SK-N-SH treated with all-trans-retinoic acid at 6 μM for 48 hours (cell line): Measurements from ENCODE around the gene SVOP.

Experiments
- ATAC-seq: fragments of 200-7000 bp; cut with Tn5 transposase; 3 replicates; pipeline ENCODE4 v1.9.1; 2020; ENCODE audit warnings: mild to moderate bottlenecking, moderate library complexity
- ARNTL ChIP-seq: fragments of 450-650 bp; formaldehyde crosslinking; IDR thresholded peaks from 2 replicates; pipeline ENCODE4 v1.5.0; 2020; ENCODE audit warnings: low read depth, mild to moderate bottlenecking, moderate library complexity, borderline replicate concordance
- CREB5 ChIP-seq: fragments of 250-450 bp; sonication (Bioruptor Pico); IDR thresholded peaks from 2 replicates; pipeline ENCODE4 v1.5.1; 2020; ENCODE audit warnings: low read depth, mild to moderate bottlenecking, moderate library complexity
- CSDC2 ChIP-seq: fragments of 250-450 bp; sonication (Bioruptor Pico); IDR thresholded peaks from 2 replicates; pipeline ENCODE4 v1.5.0; 2020; ENCODE audit warnings: mild to moderate bottlenecking, moderate library complexity
- ESRRG ChIP-seq: fragments of 250-450 bp; sonication (Bioruptor Pico); IDR thresholded peaks from 2 replicates; pipeline ENCODE4 v1.6.1; 2021; ENCODE audit warnings: mild to moderate bottlenecking
- OSR1 ChIP-seq: fragments of 250-450 bp; sonication (Bioruptor Pico); IDR thresholded peaks from 2 replicates; pipeline ENCODE4 v1.8.0; 2022; ENCODE audit warnings: moderate library complexity, mild to moderate bottlenecking, inconsistent platforms
- PATZ1 ChIP-seq: fragments of 250-450 bp; sonication (Bioruptor Pico); IDR thresholded peaks from 2 replicates; pipeline ENCODE4 v1.8.0; 2020; ENCODE audit warnings: mild to moderate bottlenecking, moderate library complexity, borderline replicate concordance
- POU6F1 ChIP-seq: fragments of 250-450 bp; sonication (Bioruptor Pico); IDR thresholded peaks from 2 replicates; pipeline ENCODE4 v1.8.0; 2021; ENCODE audit warnings: low read depth, mild to moderate bottlenecking, moderate library complexity, borderline replicate concordance
- PPARA ChIP-seq: fragments of 250-450 bp; sonication (Bioruptor Pico); IDR thresholded peaks from 2 replicates; pipeline ENCODE4 v1.5.0; 2020; ENCODE audit warnings: mild to moderate bottlenecking, borderline replicate concordance
- RARB ChIP-seq: fragments of 250-450 bp; sonication (Bioruptor Pico); IDR thresholded peaks from 2 replicates; pipeline ENCODE4 v1.8.0; 2021; ENCODE audit warnings: mild to moderate bottlenecking, moderate library complexity
- SNAI2 ChIP-seq: fragments of 250-450 bp; sonication (Bioruptor Pico); IDR thresholded peaks from 2 replicates; pipeline ENCODE4 v1.5.0; 2020; ENCODE audit warnings: mild to moderate bottlenecking, moderate library complexity
- TCF4 ChIP-seq: fragments of 250-450 bp; sonication (Bioruptor Pico); IDR thresholded peaks from 2 replicates; pipeline ENCODE4 v1.8.0; 2021; ENCODE audit warnings: mild to moderate bottlenecking, moderate library complexity, borderline replicate concordance
- TOX ChIP-seq: fragments of 250-450 bp; sonication (Bioruptor Pico); IDR thresholded peaks from 2 replicates; pipeline ENCODE4 v1.8.0; 2021; ENCODE audit warnings: mild to moderate bottlenecking, moderate library complexity, borderline replicate concordance
- TSHZ2 ChIP-seq: fragments of 250-450 bp; sonication (Bioruptor Pico); IDR thresholded peaks from 2 replicates; pipeline ENCODE4 v1.5.0; 2020; ENCODE audit warnings: mild to moderate bottlenecking, moderate library complexity
- ZC3H10 ChIP-seq: fragments of 250-450 bp; sonication (Bioruptor Pico); IDR thresholded peaks from 2 replicates; pipeline ENCODE4 v1.5.1; 2021; ENCODE audit warnings: mild to moderate bottlenecking, moderate library complexity
- ZFP3 ChIP-seq: fragments of 250-450 bp; sonication (Bioruptor Pico); IDR thresholded peaks from 2 replicates; pipeline ENCODE4 v1.5.0; 2020; ENCODE audit warnings: mild to moderate bottlenecking, moderate library complexity
- ZFP30 ChIP-seq: fragments of 450-650 bp; formaldehyde crosslinking; IDR thresholded peaks from 2 replicates; pipeline ENCODE4 v1.5.0; 2022; ENCODE audit warnings: mild to moderate bottlenecking, moderate library complexity
- ZNF565 ChIP-seq: fragments of 450-650 bp; formaldehyde crosslinking; conservative IDR thresholded peaks from 2 replicates; pipeline ENCODE4 v1.5.0; 2020; ENCODE audit warnings: low read depth, mild to moderate bottlenecking, moderate library complexity
- ZNF70 ChIP-seq: fragments of 450-650 bp; formaldehyde crosslinking; IDR thresholded peaks from 2 replicates; pipeline ENCODE4 v1.5.0; 2020; ENCODE audit warnings: mild to moderate bottlenecking, moderate library complexity

Gene SVOP

GRCh38 chr12:108967869-108968540, 52.9 kb downstream of the SVOP start (continued):
- TF ChIP-seq TSHZ2 (CRISPR knock-in tag) (no peak), OSR1 (CRISPR knock-in tag) (no peak), CSDC2 (CRISPR knock-in tag) (no peak), ZNF565 (CRISPR knock-in tag) (no peak), TCF4 (no peak), ZFP30 (CRISPR knock-in tag) (no peak), SNAI2 (CRISPR knock-in tag) (no peak), CREB5 (no peak), ARNTL (no peak), ZNF70 (CRISPR knock-in tag) (no peak)

GRCh38 chr12:108966378-108967151, 54.3 kb downstream of the SVOP start:
- no peak for TF ChIP-seq ZNF565 (CRISPR knock-in tag)
- TF ChIP-seq POU6F1 (CRISPR knock-in tag) = no peak
- TF ChIP-seq CSDC2 (CRISPR knock-in tag) = no peak
- TF ChIP-seq ZFP30 (CRISPR knock-in tag) = no peak
- no peak for TF ChIP-seq ZC3H10 (CRISPR knock-in tag)
- no peak for TF ChIP-seq OSR1 (CRISPR knock-in tag)
- TF ChIP-seq RARB (CRISPR knock-in tag) = no peak
- no peak for TF ChIP-seq PPARA (CRISPR knock-in tag)
- no peak for TF ChIP-seq ESRRG
- no peak for TF ChIP-seq TOX (CRISPR knock-in tag)
- TF ChIP-seq PATZ1 = no peak
- no peak for TF ChIP-seq CREB5
- TF ChIP-seq SNAI2 (CRISPR knock-in tag) = no peak
- no peak for TF ChIP-seq TCF4
- TF ChIP-seq TSHZ2 (CRISPR knock-in tag) = no peak
- TF ChIP-seq ZFP3 (CRISPR knock-in tag) = no peak
- no peak for ATAC-seq
